Tibial artery (tissue), 4 donors: Measurements from ENCODE around the gene ADM5.

Experiments used
- DNase-seq, 2 donors: peaks; one replicate each; pipeline ENCODE4 v3.0.0-alpha.2; 2019
- H3K27ac ChIP-seq, 2 donors: fragments of 200-600 bp; sonication (generic) in 1 of 2; 1 replicate in 1 of 2; 2 replicates in 1 of 2; pipeline ENCODE4 v1.5.1; 2018 to 2019; ENCODE audit warnings: mild to moderate bottlenecking in 1 of 2
- H3K27me3 ChIP-seq, 2 donors: fragments of 200-600 bp; sonication (generic) in 1 of 2; one replicate each; pipeline versions ENCODE4 v1.5.1 to v1.6.0; 2016 to 2019
- H3K36me3 ChIP-seq, 3 donors: fragments of 200-600 bp; sonication (generic) in 2 of 3; one replicate each; pipeline ENCODE4 v1.5.1; 2016 to 2019; ENCODE audit warnings: mild to moderate bottlenecking in 2 of 3
- H3K4me1 ChIP-seq, 4 donors: fragments of 200-600 bp; sonication (generic) in 2 of 4; 1 replicate in 3 of 4; 2 replicates in 1 of 4; pipeline ENCODE4 v1.5.1; 2016 to 2019
- H3K4me3 ChIP-seq, 2 donors: fragments of 200-600 bp; sonication (generic) in 1 of 2; 1 replicate in 1 of 2; 2 replicates in 1 of 2; pipeline ENCODE4 v1.5.1; 2018 to 2019; ENCODE audit warnings: mild to moderate bottlenecking in 2 of 2
- H3K9me3 ChIP-seq, 3 donors: fragments of 200-600 bp; sonication (generic) in 1 of 3; one replicate each; pipeline ENCODE4 v1.5.1; 2016 to 2019
- intact Hi-C: fragments of 100-400 bp; cut with DNase I; formaldehyde crosslinking; loops from one replicate; pipeline ENCODE4 v1.15.0; 2023; ENCODE audit warnings: low total_unique reads
- TF ChIP-seq, protein P1 (sequence below), 2 experiments: fragments of 200-600 bp in 1 of 2; fragments of 450-650 bp in 1 of 2; IDR thresholded peaks; one replicate each; pipeline ENCODE4 v1.5.1; 2017 to 2019; ENCODE audit warnings: antibody characterized with exemption in 2 of 2, mild to moderate bottlenecking in 1 of 2, moderate library complexity in 1 of 2

ADM5 gene

DNA sequence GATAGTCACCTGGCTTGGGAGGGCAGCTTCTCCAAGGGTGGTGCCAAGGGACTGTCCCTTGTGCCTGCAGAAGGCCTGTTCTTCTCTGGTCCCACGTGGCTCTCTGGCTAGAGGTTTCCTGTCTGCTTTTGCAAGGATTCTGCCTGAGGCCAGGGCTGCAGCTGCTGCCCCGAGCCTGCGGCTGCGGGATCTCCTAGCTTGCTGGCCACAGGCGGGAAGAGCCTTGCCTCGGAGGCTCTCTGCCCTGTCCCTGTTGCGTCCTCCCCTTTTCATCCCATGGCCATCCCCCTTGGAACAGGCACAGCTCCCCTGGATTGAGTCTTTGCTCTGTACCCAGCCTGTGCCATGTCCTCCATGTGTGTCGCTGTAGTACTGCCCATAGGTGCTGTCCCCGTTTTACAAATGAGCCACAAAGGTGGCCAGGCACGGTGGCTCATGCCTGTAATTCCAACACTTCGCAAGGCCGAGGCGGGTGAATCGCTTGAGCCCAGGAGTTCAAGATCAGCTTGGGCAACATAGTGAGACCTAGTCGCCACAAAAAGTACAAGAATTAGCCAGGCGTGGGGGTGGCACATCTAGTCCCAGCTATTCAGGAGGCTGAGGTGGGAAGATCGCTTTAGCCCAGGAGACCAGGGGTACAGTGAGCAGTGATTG is 32.8 kb upstream of the ADM5 start:
- Histone ChIP-seq H3K36me3 (peaks cover 73 to 100% (median 95%) of the 10 kb centered on the region in 3 donors), H3K4me1 (no peaks in the 10 kb centered on the region), H3K27ac (no peak overlapping the region), H3K27me3 (no peaks in the 10 kb centered on the region), H3K9me3 (no peaks in the 10 kb centered on the region), H3K4me3 (no peak overlapping the region)
- intact Hi-C loops: no loop called here
- TF ChIP-seq, protein P1, sequence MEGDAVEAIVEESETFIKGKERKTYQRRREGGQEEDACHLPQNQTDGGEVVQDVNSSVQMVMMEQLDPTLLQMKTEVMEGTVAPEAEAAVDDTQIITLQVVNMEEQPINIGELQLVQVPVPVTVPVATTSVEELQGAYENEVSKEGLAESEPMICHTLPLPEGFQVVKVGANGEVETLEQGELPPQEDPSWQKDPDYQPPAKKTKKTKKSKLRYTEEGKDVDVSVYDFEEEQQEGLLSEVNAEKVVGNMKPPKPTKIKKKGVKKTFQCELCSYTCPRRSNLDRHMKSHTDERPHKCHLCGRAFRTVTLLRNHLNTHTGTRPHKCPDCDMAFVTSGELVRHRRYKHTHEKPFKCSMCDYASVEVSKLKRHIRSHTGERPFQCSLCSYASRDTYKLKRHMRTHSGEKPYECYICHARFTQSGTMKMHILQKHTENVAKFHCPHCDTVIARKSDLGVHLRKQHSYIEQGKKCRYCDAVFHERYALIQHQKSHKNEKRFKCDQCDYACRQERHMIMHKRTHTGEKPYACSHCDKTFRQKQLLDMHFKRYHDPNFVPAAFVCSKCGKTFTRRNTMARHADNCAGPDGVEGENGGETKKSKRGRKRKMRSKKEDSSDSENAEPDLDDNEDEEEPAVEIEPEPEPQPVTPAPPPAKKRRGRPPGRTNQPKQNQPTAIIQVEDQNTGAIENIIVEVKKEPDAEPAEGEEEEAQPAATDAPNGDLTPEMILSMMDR (IDR thresholded peaks at IDR 0.05): no peak
- no peak for DNase-seq

DNA sequence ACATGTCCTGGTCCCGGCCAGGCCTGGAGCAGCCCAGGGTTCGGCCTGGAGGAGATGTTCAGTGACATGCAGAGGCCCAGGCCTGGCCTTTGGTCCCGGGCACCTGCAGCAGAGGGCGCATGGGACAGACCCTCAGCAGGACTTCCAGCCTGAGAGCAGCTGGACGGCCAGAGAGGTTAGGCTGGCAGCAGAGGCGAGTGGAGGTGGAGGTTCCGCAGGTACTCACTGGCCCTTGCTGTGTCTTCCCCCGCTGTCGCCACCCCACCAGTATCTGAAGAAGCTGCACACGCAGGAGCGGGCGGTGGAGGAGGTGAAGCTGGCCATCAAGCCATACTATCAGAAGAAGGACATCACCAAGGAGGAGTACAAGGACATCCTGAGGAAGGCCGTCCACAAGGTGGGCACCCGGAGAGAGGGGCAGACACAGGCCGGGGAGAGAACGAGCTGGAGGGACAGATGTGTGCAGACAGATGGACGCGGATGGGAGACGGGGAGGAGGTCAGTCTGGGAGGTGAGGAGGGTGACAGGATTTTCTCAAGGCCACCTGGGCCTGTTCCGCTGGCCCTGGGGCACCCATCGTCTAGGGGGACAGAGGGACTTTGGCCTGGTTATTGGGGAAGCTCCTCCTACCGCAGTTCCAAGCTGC is 31.8 kb upstream of the ADM5 start:
- Histone ChIP-seq H3K4me1 (no peaks in the 10 kb centered on the region), H3K27ac (no peak overlapping the region), H3K4me3 (no peak overlapping the region), H3K36me3 (peaks cover 78 to 100% (median 100%) of the 10 kb centered on the region in 3 donors), H3K27me3 (no peaks in the 10 kb centered on the region), H3K9me3 (no peaks in the 10 kb centered on the region)
- DNase-seq: no peak
- TF ChIP-seq, protein P1 (IDR thresholded peaks at IDR 0.05): no peak
- intact Hi-C loops: no loop called here

DNA sequence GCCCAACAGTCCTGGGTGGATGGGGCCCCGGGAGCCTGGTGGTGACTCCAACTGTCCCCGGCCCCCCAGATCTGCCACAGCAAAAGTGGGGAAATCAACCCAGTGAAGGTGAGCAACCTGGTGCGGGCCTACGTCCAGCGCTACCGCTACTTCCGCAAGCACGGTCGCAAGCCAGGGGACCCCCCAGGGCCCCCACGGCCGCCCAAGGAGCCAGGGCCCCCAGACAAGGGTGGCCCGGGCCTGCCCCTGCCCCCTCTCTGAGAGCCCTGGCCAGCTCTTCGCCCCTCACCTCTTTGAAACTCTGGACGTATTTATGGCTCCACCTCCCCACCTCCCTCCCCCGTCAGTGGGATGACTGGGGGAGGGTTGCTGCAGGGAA is 31.3 kb upstream of the ADM5 start:
- TF ChIP-seq, protein P1 (IDR thresholded peaks at IDR 0.05): no peak
- DNase-seq: no peak
- H3K36me3 ChIP-seq: peaks cover 75 to 100% (median 100%) of the 10 kb centered on the region in 3 donors
- H3K27me3 ChIP-seq: no peaks in the 10 kb centered on the region
- H3K27ac ChIP-seq: no peak overlapping the region
- no peak overlapping the region for H3K4me3 ChIP-seq
- peaks cover 0 to under 1% (median 0%) of the 10 kb centered on the region in 4 donors for H3K4me1 ChIP-seq
- H3K9me3 ChIP-seq: no peaks in the 10 kb centered on the region
- intact Hi-C loops: no loop called here

GRCh38 chr19:49658566-49659442 is 30.6 kb upstream of the ADM5 start:
- Histone ChIP-seq H3K9me3 (no peaks in the 10 kb centered on the region), H3K27me3 (no peaks in the 10 kb centered on the region), H3K4me3 (no peak overlapping the region), H3K27ac (no peak overlapping the region), H3K4me1 (peaks cover 0 to 7% (median 3%) of the 10 kb centered on the region in 4 donors), H3K36me3 (peaks cover 69 to 94% (median 94%) of the 10 kb centered on the region in 3 donors)
- intact Hi-C loops: no loop called here
- no peak for DNase-seq
- TF ChIP-seq, protein P1 (IDR thresholded peaks at IDR 0.05): no peak

GRCh38 chr19:49660338-49660961 is 28.9 kb upstream of the ADM5 start:
- no peak for DNase-seq
- H3K4me1 ChIP-seq: peaks cover 0 to 17% (median 8%) of the 10 kb centered on the region in 4 donors
- H3K36me3 ChIP-seq: peaks cover 58 to 78% (median 77%) of the 10 kb centered on the region in 3 donors
- H3K27me3 ChIP-seq: no peaks in the 10 kb centered on the region
- H3K4me3 ChIP-seq: no peak overlapping the region
- TF ChIP-seq, protein P1 (IDR thresholded peaks at IDR 0.05): no peak
- no peak overlapping the region for H3K27ac ChIP-seq
- intact Hi-C loops: no loop called here
- H3K9me3 ChIP-seq: no peaks in the 10 kb centered on the region
